OCI-M2 (cell line): ENCODE data around the gene OR10G7.
"Not testable (repeated sequence)": the region's sequence is repeated elsewhere in the genome, so short reads cannot be mapped to it uniquely, and the experiment has no call there.

ENCODE experiments used
- DNase-seq: peaks from one replicate; lab custom pipeline; 2025; ENCODE audit not compliant: unreplicated experiment; lab: John Stamatoyannopoulos, UW

OR10G7 gene

DNA sequence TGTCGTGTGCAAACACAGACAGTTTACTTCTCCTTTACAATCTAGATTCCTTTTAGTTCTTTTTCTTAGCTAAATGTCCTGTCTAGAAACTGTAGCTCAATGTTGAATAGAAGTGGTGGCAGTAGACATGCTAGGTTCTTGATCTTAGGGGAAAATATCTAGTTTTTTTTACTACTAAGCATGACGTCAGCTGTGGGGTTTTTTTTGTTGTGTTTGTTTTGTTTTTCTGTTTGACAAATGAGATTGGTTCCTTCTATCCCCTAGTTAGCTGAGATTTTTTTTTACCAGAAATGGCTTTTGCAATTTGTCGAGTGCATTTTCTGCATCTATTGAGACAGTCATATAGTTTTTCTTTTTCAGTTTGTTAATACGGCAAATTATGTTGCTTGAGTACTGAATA lies 2.3 kb upstream of the OR10G7 start:
- DNase-seq = no peak

DNA sequence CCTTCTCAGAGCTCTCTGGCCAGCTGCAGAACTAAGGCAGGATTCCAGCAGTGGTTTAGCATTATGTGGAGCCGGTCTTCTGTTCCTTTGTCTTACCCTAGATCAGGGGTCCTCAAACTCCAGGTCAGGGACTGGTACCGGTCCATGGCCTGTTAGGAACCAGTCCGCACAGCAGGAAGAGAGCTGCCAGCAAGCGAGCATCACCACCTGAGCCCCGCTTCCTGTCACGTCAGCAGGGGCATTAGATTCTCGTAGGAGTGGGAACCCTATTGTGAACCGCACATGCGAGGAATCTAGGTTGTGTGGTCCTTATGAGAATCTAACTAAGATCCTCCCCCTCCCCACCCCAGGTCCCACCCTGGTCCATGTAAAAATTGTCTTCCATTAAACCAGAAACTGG lies 1.6 kb downstream of the OR10G7 start:
- no peak for DNase-seq

DNA sequence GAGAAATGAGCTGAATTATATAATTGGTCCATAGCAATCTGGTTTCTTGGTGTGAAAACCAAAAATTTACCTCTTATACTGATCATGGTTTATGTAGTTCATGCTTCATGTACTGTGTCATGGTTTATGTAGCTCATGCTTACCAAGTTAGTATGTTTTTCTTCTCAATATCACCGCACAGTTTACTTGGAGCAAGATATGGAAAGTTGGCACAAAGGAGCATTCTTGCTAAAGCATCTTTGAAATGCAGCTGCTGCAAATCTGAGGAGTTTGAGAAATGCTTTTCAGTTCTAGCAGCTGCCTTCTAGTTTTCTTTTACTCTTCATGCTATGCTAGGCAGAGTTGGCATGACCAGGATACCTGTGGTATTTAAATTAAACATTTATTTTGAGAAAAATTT lies 4.5 kb downstream of the OR10G7 start:
- DNase-seq = no peak

DNA sequence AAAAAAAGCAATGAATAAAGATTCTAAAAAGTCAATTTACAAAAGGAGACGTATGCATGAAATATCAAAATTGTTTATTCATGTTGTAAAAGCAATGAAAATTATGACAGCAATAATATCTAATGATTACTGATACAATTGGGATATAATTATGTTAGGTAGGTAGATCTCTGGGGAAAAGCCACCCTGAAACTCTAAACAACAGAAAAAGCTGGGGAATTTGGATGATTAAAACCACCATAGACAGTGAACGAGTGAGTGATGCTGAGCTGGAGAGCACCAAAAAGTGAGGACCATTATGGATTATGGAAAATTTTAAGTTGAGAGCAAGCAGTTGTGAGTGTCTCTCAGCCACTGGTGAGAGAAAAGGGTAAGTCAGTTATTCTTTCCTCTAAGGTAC lies 14.6 kb downstream of the OR10G7 start, which contains the start of gene OR10G8:
Gene OR10G8, plus strand, starts transcription at position 301 of the 400 bp plus-strand sequence. CDS start 2,825 bp downstream, outside the sequence.
- no peak for DNase-seq

DNA sequence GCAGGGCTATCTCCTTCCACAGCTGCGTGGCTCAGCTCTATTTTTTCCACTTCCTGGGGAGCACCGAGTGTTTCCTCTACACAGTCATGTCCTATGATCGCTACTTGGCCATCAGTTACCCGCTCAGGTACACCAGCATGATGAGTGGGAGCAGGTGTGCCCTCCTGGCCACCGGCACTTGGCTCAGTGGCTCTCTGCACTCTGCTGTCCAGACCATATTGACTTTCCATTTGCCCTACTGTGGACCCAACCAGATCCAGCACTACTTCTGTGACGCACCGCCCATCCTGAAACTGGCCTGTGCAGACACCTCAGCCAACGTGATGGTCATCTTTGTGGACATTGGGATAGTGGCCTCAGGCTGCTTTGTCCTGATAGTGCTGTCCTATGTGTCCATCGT lies 25.3 kb downstream of the OR10G7 start:
- not testable (repeated sequence) for DNase-seq

DNA sequence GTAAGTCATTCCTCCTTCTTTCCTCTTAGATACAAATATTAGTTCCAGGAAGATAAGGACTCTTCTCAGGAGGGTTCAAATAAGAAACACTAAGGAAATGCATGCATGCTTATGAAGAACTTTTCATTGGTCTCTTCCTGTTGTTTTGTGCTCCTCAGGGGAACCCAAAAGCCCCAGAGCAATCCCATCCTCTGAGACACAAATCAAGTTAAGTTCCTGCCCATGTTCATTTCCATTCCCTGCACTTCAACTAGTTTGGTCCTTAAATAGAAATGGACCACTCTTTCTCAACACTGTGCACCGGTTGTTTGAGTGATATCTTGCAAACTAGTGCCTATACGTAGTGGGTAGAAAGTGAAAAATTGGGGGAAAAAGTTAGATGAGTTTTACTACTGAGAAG lies 28.4 kb downstream of the OR10G7 start, which contains the start of gene OR10G4:
Gene OR10G4, plus strand, starts transcription at position 301 of the 400 bp plus-strand sequence. CDS start 2,578 bp downstream, outside the sequence.
- DNase-seq = no peak

DNA sequence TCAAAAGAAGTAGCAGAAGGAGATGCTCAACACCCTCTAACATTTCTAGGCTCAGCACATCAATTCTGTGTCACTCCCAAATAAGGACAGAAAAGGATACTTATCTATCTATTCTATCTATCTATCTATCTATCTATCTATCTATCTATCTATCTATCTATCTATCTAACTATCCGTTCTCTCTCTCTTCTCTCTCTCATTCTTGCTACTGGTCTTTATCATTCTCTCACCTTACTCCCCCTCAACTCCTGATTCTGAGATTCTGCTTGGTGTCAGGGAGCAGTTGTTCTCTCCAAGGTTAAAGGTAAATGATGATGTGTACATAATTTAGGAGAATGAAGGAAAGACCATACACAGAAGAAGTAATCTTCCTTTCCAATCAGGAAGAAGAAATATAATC lies 46.0 kb downstream of the OR10G7 start, which contains the start of gene OR10G6:
Gene OR10G6, minus strand, starts transcription at position 43 of the 400 bp plus-strand sequence. Its CDS starts 0 bp downstream, at position 43.
- no peak for DNase-seq
